ENCODE data around the gene NHLH1. TPM values are rescaled to one million over a fixed set of nuclear protein-coding genes. Genes with fewer than 3 reads are reported as not detected.

NHLH1 gene
- polyA plus RNA-seq, 12 donors, result 0.21 to 0.65 (median 0.42) TPM; not detected in 2

DNA sequence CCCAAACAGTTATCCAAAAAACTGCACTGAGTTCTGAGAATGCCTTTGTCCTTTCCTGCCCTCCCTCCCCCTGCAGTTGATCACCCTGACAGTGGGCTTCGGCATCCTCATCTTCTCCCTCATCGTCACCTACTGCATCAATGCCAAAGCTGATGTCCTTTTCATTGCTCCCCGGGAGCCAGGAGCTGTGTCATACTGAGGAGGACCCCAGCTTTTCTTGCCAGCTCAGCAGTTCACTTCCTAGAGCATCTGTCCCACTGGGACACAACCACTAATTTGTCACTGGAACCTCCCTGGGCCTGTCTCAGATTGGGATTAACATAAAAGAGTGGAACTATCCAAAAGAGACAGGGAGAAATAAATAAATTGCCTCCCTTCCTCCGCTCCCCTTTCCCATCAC lies 8.8 kb upstream of the NHLH1 start:
- DNase-seq, result no peak

GRCh38 chr1:160359559-160360226 lies 7.2 kb upstream of the NHLH1 start:
- no peak for DNase-seq

GRCh38 chr1:160360227-160360695 lies 6.6 kb upstream of the NHLH1 start:
- no peak for DNase-seq

- DNase-seq, result no peak
These were observed 5.7 kb upstream of the NHLH1 start for GRCh38 chr1:160361199-160361598.

DNA sequence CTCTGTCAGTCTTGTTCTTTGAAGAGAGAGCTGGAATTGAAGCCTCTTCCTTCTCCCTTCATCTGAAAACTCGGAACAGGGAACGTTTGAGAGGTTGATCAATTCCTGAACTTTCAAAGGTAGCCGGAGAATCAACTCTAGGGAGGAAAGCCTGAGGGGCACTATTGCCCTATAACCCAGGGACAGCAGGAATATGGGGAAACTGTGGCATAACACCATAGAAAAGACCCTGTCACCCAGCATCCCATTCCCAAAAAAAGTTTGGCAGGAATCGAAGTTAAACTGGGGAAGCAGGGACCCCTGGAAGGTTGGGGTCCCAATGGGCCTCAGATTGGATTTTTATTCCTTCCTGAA lies 5.1 kb upstream of the NHLH1 start:
- no peak for DNase-seq

- no peak for DNase-seq
These were observed 4.5 kb upstream of the NHLH1 start for GRCh38 chr1:160362168-160362957.

DNA sequence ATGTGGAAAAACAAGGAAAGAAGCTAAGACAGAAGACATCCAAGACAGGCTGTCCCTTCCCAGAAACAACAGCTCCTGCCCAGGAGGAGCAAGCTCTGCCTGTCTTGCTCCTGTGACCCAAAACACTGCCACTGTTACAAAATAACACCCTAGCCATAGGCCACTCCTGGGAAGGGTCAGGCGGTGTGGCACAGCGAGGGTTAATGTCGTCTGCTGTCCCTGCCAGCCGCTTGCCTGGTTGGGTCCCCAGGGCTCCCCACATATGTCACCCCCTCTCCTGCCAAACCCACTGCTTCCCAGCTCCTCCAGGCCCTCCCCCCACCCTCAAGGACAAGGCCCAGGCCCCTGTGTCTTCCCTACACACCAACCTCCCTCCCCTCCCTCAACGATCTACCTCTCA lies 3.9 kb upstream of the NHLH1 start:
- no peak for DNase-seq

DNA sequence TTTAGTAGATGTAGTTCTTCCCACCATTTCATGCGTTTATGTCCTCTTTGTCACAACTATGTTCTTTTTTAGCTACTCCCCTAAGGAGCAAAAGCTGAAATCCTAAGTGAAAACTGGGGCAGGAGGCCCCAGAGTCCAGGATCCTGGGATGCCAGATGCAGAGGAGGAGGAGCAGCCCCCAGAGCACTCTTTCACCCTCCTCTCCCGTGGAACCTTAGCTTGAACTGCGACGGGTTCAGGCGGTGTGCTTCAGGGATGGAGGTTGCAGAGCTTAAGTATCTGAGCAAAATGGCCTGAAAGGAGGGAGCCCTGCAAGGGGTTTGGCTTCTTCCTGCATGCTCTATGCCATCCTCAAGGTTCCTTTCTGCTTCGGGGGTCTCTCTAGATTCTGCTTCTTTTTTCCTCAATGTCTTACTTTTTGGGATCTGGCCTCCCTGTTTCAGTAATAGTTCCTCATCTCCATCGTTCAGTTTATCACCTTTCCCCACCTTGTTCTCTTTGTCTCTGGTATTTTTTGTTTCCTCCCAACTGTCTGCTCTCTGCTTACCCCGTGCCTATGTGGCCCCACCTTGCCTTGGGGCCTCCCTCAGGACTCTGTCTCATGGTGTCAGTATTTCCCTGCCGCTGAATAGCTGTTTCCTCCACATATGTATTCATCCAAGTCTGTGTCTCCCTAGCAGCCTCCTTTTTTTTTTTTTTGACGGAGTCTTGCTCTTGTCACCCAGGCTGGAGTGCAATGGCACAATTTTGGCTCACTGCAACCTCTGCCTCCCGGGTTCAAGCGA lies 2.7 kb upstream of the NHLH1 start:
- DNase-seq, result no peak

GRCh38 chr1:160365325-160365724 lies 1.5 kb upstream of the NHLH1 start:
- DNase-seq, result no peak

GRCh38 chr1:160367516-160367900 lies 637 bp downstream of the NHLH1 start:
- no peak for DNase-seq

DNA sequence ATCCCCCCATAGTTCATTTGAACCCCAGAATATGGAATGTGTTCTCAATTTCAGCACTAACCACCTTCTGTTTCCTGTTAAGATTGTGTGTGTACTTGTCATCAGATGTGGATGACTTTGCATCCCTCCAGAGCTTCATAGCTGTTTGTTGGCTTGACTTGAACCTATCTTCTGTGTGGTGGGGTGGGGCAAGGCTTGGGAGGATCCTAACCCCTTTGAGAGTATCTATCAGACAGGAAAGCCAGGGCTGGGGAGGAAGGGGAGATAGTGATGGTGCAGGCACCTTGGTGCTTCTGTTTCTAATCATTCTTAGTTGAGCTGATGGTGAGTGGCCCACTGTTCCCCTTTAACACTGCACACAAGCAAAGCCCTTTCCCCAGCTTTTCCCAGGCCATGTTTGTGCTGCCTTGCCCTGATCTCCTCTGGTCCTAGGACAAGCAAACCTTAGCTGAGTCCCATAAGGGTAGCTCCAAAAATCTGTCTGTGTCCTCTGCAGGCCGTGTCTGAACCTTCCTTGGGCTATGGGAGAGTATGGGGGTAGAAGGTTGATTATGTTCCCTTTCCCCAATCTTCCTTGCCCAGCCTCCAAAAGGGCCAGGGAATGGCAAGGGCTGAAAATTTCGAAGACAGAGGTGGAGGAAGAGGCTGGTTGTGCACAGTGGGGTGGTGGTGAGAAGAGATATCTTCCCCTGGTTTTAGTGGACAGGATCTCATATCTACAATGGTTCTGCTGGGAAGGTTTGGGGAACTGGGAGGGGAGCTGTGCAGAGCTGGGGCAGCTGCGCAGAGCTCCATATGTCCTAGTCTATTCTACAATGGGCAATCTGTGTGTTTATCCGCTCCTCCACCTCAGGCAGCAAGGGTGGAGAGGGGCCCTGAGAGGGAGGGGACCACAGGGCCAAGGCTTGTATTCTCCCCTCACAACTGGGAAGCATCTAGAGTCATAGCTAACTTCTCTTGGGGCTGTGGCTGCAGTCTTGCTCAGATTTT lies 1.4 kb downstream of the NHLH1 start:
- DNase-seq, result no peak

GRCh38 chr1:160369087-160369486 lies 2.2 kb downstream of the NHLH1 start:
- no peak for DNase-seq

GRCh38 chr1:160370561-160371345 lies 3.9 kb downstream of the NHLH1 start:
- DNase-seq, result no peak

DNA sequence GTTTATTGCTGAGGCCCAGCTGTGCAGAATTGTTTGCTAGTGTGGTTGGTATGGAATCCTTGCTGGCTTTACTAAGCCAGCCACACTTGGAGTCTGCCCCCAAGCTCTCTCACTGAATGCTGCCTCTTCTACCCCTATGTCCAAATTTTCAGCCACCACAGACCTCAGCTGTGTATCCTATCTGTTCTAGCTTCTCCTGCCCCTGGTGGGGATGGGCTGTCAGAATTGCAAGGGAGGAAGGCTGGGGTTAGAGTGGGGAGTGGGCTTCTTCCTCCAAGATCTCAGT lies 4.4 kb downstream of the NHLH1 start:
- DNase-seq, result no peak

- DNase-seq, result no peak
These were observed 4.9 kb downstream of the NHLH1 start for GRCh38 chr1:160371756-160372155.

DNA sequence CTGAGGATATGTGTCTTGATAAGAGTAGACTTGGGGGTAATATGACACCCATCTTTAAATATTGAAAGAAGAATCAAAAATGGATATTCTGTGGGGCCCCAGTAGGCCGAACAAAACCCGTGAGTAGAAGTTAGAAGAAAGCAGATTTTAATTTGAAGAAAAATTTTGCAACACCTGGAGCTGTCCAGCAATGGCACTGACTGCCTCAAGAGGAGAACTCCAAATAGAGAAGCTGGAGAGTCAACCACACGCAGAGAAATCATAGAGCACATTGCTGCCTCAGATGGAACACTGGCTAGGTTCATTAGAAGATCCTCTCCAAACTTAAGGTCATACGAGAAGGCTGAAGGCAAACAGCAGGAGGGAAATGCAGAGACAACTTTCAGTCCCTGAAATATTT lies 6.8 kb downstream of the NHLH1 start:
- DNase-seq, result no peak

DNA sequence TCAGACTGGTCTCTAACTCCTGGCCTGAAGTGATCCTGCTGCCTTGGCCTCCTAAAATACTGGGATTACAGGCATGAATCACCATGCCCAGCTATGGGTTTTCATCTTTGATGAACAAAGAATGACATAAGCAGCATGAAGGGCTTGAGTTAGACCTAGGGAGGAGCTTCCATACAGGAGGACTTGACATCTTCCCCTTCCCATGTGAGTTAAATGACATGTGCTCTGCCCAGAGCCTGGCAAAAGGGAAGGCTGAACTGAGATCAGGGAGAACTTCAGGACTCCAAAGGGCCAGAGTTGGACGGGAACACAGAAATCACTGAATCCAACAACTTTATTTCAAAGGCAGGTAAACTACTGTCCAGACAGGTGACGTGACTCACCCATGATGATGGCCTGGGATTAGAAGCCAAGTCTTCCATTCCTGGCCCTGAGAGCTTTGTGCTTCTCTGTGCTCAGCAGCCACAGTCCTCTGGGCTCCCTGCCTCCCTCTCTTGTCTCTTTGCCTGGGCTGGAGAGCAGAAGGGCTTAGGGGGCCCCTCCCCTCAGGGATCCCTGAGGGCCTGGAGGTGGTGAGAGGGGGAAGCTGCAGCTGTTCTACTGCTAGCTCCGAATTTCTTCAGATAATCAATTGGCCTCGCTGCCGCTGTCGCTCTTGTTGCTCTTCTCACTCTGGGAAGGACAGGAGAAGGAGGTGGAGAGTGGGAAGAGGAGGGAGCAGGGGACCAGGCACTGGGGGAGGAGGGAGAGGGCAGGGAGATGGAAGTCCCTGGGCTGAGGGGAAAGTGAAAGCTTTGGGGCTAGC lies 7.6 kb downstream of the NHLH1 start:
- DNase-seq, result peak; percentile 59

DNA sequence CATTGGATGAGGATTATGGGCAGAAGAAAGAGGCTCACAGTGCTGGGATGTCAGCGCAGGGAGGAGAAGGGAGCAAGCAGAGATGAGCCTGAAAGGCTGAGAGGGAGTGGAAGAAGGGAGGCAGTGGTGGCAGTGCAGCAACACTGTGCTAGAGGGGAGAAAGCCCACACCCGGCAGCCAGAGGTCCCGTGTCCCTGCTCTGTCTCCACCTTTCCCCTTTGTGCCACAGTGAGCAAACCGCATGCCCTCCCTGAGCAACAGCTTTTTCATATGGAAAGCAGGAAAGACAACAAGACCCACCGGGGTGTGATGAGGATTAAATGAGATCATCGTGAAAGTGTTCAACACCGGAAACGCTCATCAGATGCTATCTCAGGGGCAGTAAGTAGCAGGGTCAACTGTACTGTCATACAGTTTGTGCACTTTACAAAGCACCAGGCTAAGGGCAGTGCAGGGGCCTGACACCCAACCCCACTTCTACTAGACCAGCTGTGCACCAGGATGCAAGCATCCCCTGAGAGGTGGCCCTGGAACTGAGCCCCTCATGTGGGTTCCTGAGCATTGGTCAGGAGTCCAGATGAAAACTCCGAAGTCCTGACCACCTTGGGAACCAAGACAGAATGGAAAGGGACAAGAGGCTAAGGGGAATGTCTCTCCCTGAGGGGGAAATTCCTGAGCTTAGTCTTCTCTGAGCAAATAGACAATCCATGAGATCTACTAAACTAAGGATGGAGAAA lies 9.1 kb downstream of the NHLH1 start:
- DNase-seq, result peak; percentile 12

- DNase-seq, result peak; percentile 65
These were observed 9.8 kb downstream of the NHLH1 start for GRCh38 chr1:160376525-160377131.
